Bronchial epithelial cell (primary cell): ENCODE results near the gene MRPS2. TPM values are rescaled to one million over a fixed set of nuclear protein-coding genes. Genes with fewer than 3 reads are reported as not detected.
"Not testable (repeated sequence)": the region's sequence is repeated elsewhere in the genome, so short reads cannot be mapped to it uniquely, and the experiment has no call there.

Experiments
- DNase-seq: peaks from one replicate; pipeline ENCODE4 v3.0.0-alpha.2; 2010; ENCODE audit warnings: low read depth
- FAIRE-seq: peaks from 2 replicates; lab custom pipeline; 2011; peaks lifted over from hg19 to GRCh38; lab: Jason Lieb, UNC
- H3K27me3 ChIP-seq: 2 replicates; pipeline ENCODE4 v1.5.1; 2011; ENCODE audit warnings: low read length; ENCODE audit not compliant: control insufficient read depth, insufficient read depth
- H3K36me3 ChIP-seq: 2 replicates; pipeline ENCODE4 v1.5.1; 2011; ENCODE audit warnings: low read length; ENCODE audit not compliant: control insufficient read depth, insufficient read depth
- H3K4me3 ChIP-seq: 2 replicates; pipeline ENCODE4 v1.5.1; 2011; ENCODE audit warnings: mild to moderate bottlenecking, low read depth, low read length, control low read depth
- CTCF ChIP-seq: IDR thresholded peaks from 2 replicates; pipeline ENCODE4 v1.5.1; 2011; ENCODE audit warnings: mild to moderate bottlenecking, moderate library complexity, low read length, control low read depth, inconsistent platforms; ENCODE audit not compliant: insufficient read depth, severe bottlenecking
- total RNA-seq: library from RNA; depleted of rRNA; stranded (reverse); fragments of >200 nt; gene quantifications from 2 replicates; pipeline ENCODE4 v1.2.1, GENCODE V29; 2014

Gene MRPS2
- total RNA-seq, 1 donor from 2014 or later = 15.5 TPM

DNA sequence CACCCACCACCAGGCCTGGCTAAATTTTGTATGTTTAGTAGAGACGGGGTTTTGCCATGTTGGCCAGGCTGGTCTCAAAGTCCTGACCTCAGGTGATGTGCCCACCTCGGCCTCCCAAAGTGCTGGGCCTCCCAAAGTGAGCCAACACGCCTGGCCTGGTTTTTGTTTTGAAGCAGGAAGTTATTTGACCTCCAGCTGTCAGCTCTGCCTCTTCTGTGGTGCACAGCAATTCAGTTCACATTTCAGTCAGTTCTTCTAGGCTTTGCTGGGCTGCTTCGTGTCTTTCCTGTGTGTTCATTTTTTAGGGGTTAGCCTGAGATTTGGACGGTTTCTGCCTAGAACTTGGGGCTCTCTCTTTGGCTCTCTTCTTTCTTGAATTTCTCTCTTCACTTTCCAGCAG, 29.7 kb downstream of the MRPS2 start:
- TF ChIP-seq CTCF = no peak
- no peak overlapping the region for H3K4me3 ChIP-seq
- FAIRE-seq (no peak), DNase-seq (no peak)
- no peaks in the 10 kb centered on the region for H3K36me3 ChIP-seq
- no peaks in the 10 kb centered on the region for H3K27me3 ChIP-seq

- FAIRE-seq = no peak
- no peak for DNase-seq
- Histone ChIP-seq H3K36me3 (no peaks in the 10 kb centered on the region), H3K27me3 (no peaks in the 10 kb centered on the region), H3K4me3 (no peak overlapping the region)
- no peak for TF ChIP-seq CTCF
These were observed 30.6 kb downstream of the MRPS2 start for GRCh38 chr9:135531096-135531495.

- H3K27me3 ChIP-seq = no peaks in the 10 kb centered on the region
- FAIRE-seq (no peak), DNase-seq (no peak)
- H3K36me3 ChIP-seq = no peaks in the 10 kb centered on the region
- TF ChIP-seq CTCF = no peak
- H3K4me3 ChIP-seq = no peak overlapping the region
These were observed 32.6 kb downstream of the MRPS2 start for GRCh38 chr9:135533113-135533512.

DNA sequence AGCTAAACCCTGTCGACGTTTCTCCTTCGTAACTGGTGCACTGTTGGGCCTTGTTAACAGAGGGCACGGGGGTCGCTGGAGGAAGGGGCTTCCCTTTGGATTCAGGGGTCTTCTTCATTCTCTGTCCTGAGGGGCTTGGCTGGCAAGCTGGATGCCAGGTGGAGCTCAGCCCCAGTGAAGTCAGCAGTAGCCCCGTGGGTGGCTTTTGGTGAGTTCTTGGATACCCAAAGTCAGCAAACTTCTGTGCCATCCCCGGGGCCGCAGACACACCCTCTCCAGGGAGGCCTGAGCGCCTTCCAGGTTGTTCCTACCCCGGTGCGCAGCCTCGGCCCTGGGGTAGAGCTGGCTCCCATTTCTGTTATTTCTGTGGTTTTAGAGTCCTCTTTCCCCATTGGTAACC, 33.2 kb downstream of the MRPS2 start:
- no peak overlapping the region for H3K4me3 ChIP-seq
- no peaks in the 10 kb centered on the region for H3K36me3 ChIP-seq
- DNase-seq = no peak
- no peaks in the 10 kb centered on the region for H3K27me3 ChIP-seq
- FAIRE-seq = no peak
- TF ChIP-seq CTCF = no peak

DNA sequence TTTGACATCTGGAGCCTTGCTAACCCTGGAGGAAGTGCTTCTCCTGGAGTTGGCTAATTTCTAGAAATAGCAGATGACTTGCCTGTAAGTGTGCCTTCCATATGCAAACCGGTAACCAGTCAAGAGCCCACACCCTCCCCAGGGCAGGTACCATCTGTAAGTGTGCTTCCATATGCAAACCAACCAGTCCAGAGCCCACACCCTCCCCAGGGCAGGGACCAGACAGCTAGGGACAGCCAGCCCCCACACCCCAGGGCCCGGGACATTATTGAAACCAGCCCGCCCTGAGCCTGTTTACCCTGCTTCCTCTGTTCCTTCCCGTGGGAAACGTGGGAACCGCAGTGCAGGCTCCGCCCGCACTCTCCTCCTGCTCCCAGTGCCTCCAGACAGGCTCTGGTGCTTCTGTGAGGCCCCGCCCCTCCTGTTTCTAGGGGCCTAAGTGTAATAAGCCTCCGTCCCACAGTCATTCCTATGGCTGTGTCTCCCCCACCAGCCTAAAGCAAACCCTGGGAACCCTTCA, 33.8 kb downstream of the MRPS2 start:
- DNase-seq, FAIRE-seq, H3K27me3 ChIP-seq, H3K36me3 ChIP-seq, H3K4me3 ChIP-seq: not testable (repeated sequence)

DNA sequence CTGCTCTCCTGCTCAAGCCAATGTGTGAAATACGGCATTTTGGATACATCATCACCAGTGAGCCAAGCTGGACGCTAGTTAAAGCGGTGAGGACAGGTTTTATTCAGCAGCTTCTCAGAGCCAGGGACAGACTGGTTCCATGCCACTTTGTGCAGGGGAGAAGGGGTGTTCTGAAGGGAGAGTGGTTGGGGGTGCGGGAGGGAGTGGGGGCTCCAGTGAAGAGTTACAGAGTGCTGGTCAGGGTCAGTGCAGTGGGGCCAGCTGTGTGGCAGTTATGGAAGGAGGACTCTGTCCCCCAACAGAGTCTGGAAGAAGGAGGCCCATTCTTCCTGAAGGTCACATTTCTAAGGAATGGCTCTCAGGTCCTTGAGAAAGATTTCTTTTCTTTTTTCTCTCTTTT, 34.3 kb downstream of the MRPS2 start:
- not testable (repeated sequence) for H3K36me3 ChIP-seq, H3K27me3 ChIP-seq, DNase-seq, H3K4me3 ChIP-seq, FAIRE-seq

- not testable (repeated sequence) for DNase-seq, H3K27me3 ChIP-seq, H3K4me3 ChIP-seq, H3K36me3 ChIP-seq
- peak; percentile 88 for FAIRE-seq
These were observed 35.1 kb downstream of the MRPS2 start for GRCh38 chr9:135535631-135536030.
